D721Med (cell line): ENCODE measurements around the gene TNFSF13.

Experiments used
- DNase-seq: peaks from one replicate; pipeline ENCODE4 v3.0.0; 2011; ENCODE audit warnings: low spot score; ENCODE audit not compliant: insufficient read length
- FAIRE-seq: peaks from 2 replicates; lab custom pipeline; 2011; peaks lifted over from hg19 to GRCh38; lab: Jason Lieb, UNC
- TF ChIP-seq, protein P1 (sequence below): IDR thresholded peaks from 2 replicates; pipeline ENCODE4 v1.5.1; 2012; ENCODE audit warnings: mild to moderate bottlenecking, control low read depth; ENCODE audit not compliant: insufficient read depth; ENCODE audit errors: missing control alignments

TNFSF13 gene

DNA sequence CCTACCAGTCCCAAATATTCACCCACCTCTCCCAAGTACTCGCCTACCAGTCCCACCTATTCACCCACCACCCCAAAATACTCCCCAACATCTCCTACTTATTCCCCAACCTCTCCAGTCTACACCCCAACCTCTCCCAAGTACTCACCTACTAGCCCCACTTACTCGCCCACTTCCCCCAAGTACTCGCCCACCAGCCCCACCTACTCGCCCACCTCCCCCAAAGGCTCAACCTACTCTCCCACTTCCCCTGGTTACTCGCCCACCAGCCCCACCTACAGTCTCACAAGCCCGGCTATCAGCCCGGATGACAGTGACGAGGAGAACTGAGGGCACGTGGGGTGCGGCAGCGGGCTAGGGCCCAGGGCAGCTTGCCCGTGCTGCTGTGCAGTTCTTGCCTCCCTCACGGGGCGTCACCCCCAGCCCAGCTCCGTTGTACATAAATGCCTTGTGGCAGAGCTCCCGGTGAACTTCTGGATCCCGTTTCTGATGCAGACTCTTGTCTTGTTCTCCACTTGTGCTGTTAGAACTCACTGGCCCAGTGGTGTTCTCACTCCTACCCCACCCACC, 44.6 kb upstream of the TNFSF13 start:
- TF ChIP-seq, protein P1, sequence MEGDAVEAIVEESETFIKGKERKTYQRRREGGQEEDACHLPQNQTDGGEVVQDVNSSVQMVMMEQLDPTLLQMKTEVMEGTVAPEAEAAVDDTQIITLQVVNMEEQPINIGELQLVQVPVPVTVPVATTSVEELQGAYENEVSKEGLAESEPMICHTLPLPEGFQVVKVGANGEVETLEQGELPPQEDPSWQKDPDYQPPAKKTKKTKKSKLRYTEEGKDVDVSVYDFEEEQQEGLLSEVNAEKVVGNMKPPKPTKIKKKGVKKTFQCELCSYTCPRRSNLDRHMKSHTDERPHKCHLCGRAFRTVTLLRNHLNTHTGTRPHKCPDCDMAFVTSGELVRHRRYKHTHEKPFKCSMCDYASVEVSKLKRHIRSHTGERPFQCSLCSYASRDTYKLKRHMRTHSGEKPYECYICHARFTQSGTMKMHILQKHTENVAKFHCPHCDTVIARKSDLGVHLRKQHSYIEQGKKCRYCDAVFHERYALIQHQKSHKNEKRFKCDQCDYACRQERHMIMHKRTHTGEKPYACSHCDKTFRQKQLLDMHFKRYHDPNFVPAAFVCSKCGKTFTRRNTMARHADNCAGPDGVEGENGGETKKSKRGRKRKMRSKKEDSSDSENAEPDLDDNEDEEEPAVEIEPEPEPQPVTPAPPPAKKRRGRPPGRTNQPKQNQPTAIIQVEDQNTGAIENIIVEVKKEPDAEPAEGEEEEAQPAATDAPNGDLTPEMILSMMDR, result no peak
- no peak for FAIRE-seq
- no peak for DNase-seq

DNA sequence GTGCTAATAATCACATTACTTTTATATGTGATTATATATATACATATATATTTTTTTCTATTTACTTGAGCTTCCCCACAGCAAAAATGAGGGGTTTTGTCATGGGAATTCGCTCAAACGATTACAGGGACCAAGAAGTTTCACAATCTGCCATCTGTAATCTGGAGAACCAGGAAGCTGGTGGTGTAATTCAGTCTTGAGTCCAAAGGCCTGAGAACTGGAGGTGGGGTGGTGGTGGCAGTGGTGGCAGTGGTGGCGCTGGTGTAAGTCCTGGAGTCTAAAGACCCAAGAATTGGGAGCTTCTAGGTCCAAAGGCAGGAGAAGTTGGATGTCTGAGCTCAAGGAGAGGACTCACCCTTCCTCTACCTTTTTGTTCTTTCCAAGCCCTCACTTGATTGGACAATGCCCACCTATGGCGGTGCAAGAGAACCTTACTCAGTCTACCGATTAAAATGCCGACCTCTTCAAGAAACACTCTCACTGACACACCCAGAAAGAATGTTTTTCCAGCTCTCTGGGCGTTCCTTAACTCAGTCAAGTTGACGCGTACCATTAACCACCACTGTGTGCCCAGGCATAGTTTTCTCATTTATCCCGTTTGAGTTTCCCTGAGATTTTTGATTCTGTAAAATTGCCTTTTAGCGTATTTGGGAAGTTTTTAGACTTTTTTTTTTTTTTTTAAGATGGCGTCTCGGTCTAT, 42.5 kb upstream of the TNFSF13 start:
- DNase-seq, result no peak
- TF ChIP-seq, protein P1, result no peak
- no peak for FAIRE-seq

DNA sequence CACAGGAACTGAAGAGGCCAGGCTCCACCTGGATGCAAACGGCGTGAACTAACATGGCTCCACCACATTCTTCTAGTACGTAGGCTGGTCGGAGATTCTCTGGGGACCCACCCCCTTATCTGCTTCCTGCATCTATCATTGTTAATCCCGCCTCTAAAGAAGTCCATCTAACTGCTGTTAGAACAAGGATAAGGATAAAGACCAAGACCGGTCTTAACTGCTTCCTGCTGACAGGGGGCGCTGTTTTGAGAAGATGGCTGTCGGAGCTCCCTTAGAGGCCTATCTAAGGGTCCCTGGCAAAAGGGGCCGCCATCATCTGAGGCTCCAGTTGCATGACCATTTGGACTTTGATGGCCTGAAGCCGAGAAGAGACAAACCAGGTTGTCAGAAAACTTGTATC, 35.5 kb upstream of the TNFSF13 start:
- TF ChIP-seq, protein P1, result peak; percentile 17
- no peak for DNase-seq
- no peak for FAIRE-seq

DNA sequence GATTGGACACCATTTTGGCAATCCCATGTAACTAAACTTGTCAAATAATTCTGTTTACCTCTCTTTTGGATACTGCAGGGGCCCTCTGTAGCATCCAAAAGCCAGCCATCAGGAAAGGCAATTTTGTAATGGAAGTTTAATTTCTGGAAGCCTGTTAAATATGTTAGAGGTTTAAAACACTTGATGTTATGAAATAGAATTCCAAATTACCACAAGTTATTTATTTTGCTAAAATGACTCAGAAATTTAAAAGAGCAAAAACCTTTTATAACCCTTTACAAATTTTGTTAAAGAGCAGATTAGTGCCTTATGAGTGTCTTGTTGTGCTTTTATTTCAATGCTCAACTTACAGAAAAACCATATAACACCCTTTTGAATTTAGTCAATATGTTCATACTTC, 29.7 kb upstream of the TNFSF13 start:
- TF ChIP-seq, protein P1, result no peak
- FAIRE-seq (no peak), DNase-seq (no peak)

DNA sequence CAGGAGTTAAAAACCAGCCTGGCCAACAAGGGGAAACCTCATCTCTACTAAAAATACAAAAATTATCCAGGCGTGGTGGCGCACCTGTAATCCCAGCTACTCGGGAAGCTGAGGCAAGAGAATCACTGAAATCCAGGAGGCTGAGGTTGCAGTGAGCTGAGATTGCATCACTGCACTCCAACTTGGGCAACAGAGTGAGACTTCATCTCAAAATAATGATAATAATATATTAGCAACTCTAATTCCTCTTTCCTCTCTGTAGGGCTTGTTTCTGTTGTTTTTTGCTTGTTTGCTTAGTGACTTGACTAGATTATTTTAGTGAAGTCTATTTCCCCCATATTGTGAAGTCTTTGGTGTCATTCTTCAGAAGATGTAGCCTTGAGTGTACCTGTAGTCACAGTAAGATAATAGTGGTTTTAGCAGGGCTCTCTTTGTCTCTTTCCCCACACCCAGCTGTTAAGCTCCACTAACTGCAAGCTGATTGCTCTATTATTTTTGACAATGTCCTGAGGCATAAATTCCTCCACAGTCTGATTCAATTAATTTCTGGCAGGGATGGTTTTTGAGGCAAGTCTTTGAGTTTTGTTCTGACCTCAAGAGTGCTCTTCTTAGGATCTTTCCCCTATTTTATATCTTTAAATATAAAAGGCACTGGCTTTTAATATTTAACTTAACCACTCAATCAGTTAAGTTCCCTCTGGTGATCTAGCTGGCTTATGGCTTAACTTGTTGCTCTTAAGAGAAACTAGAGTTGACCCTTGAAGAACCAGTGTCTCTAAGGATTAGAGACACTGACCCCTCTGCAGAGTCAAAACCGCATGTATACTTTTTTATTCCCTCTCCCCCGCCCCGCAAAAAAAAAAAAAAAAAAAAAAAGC, 28.3 kb upstream of the TNFSF13 start:
- TF ChIP-seq, protein P1, result no peak
- FAIRE-seq (no peak), DNase-seq (no peak)

DNA sequence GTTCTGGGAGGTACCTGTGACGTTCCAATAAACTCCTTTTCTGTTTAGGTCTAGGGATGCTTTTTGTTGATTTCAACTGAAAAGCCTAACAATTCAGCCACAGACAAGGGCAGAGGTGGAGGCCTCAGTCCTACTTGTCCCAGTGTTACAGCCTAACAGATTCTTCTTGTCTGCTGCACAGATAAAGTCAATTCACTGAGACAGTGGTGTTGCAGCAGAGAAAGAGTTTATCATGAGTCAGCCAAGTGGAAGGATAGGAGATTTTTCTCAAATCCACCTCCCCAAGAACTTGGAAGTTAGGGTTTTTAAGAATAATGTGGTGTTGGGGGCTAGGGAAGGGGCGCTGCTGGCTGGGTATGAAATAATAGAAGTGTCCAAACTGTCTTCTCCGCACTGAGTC, 20.5 kb upstream of the TNFSF13 start:
- FAIRE-seq, result no peak
- TF ChIP-seq, protein P1, result no peak
- no peak for DNase-seq
